ENCODE data around the gene SCN3B. TPM values are rescaled to one million over a fixed set of nuclear protein-coding genes. Genes with fewer than 3 reads are reported as not detected.

The SCN3B gene
- total and polyA plus RNA-seq, 2 of the 13 experiments (the other 11 are each of a cell fraction or from before 2014, with no cell fraction given), result 0.07 to 0.11 TPM

DNA sequence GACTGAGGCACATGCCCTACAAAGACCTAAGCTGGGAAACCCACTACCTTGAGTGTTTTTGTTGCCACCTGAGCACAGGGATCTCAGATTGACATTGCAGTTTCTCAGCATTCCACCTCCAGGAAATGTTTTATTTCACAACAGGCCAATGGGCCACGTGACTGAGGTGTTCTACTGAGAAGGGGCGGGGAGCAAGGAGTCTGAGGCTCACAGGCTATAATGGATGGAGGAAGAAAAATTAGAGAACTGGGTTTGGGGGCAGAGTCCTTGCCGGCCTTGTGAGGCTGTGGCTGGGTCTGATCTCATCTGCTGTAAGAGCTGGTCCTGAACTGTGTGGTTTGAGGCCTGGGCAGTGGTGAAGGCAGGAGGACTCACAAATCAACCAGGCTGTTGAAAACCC lies 46.3 kb upstream of the SCN3B start (continued):
- no peak for TF ChIP-seq EED (CRISPR knock-in tag; IDR thresholded peaks at IDR 0.05)

DNA sequence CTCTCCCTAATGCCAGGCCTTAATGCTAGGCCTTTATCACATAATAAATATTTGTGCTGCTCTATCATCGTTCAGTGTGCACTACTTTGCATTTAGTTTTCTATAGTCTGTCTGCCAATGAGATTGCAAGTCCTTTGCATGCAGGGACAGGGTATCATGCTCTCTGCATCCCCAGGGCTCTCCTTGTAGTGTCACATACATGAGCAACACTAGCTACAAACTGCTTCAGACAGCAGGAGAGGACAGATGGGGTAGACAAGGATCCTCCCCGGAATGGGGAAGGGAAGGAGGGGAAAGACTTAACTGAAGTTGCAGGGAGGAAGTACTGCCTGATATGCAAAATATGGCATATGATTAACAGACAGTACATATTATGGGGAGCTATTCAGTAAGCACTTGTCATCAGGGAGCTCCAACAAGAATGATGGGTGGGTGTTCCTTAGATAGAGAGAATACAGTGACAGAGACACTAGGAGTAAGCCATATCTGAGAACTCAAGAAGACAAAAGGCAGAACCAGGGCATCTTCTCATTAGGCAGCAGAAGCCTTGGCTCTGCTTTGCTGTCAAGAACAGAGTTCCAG lies 44.2 kb upstream of the SCN3B start:
- no peak overlapping the region for H3K27ac ChIP-seq (ENCODE audit: extremely low read length, insufficient read depth, low read length)
- H3K27me3 ChIP-seq (ENCODE audit: control insufficient read depth in 1 of 2, insufficient read depth in 2 of 2, low read length in 2 of 2), result peaks cover 2 to 5% of the 10 kb centered on the region in 2 experiments; a peak in 2 of 5 replicates
- intact Hi-C loops (cut with micrococcal nuclease; ENCODE audit: unreplicated experiment) (no loop called here), in situ Hi-C loops (cut with HindIII; ENCODE audit: extremely low pct_ligation_motif_present, low pct_unique_long_range_greater_than_20kb) (no loop called here)
- FAIRE-seq (no peak), DNase-seq (ENCODE audit: low spot score) (no peak), ATAC-seq (no peak)
- no peak overlapping the region for H2AFZ ChIP-seq (ENCODE audit: low read length)
- WGBS (ENCODE audit: low lambda C conversion rate), result 0% methylated on average over 2 of the region's 2 CpGs
- no peaks in the 10 kb centered on the region for H3K4me1 ChIP-seq (ENCODE audit: insufficient read depth, low read length)
- no peak overlapping the region for H3K4me2 ChIP-seq (ENCODE audit: low read depth, low read length)
- H3K4me3 ChIP-seq (replicated peaks in 1 of 3; ENCODE audit: insufficient read depth in 1 of 3, low read depth in 2 of 3, low read length in 3 of 3), result no peak overlapping the region
- TF ChIP-seq PHF8 (CRISPR knock-in tag; IDR thresholded peaks at IDR 0.05), result no peak
- no peak for TF ChIP-seq SRSF9 (IDR thresholded peaks at IDR 0.05; ENCODE audit: borderline replicate concordance, insufficient read depth, low read depth, low read length, poor library complexity, severe bottlenecking)
- TF ChIP-seq JARID2 (CRISPR knock-in tag; IDR thresholded peaks at IDR 0.05; ENCODE audit: insufficient replicate concordance), result no peak
- TF ChIP-seq, protein P1, sequence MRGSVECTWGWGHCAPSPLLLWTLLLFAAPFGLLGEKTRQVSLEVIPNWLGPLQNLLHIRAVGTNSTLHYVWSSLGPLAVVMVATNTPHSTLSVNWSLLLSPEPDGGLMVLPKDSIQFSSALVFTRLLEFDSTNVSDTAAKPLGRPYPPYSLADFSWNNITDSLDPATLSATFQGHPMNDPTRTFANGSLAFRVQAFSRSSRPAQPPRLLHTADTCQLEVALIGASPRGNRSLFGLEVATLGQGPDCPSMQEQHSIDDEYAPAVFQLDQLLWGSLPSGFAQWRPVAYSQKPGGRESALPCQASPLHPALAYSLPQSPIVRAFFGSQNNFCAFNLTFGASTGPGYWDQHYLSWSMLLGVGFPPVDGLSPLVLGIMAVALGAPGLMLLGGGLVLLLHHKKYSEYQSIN (CRISPR knock-in tag; IDR thresholded peaks at IDR 0.05; ENCODE audit: borderline replicate concordance), result no peak
- TF ChIP-seq SMARCE1 (IDR thresholded peaks at IDR 0.05; ENCODE audit: borderline replicate concordance), result no peak
- no peaks in the 10 kb centered on the region for H4K20me1 ChIP-seq (ENCODE audit: insufficient read depth, low read length)
- no peaks in the 10 kb centered on the region for H3K9me3 ChIP-seq (ENCODE audit: low read length)
- ChIA-PET CTCF (ENCODE audit: low intra/inter-chr PET ratio, low total read pairs) (no interaction called here), POLR2A (no interaction called here)
- H3K36me3 ChIP-seq (replicated peaks in 1 of 2; ENCODE audit: control insufficient read depth in 1 of 2, insufficient read depth in 2 of 2, low read length in 2 of 2), result no peaks in the 10 kb centered on the region
- H3K9ac ChIP-seq (ENCODE audit: insufficient read depth, low read depth, low read length), result no peak overlapping the region
- H3K79me2 ChIP-seq (ENCODE audit: insufficient read depth, low read length), result no peaks in the 10 kb centered on the region
- no TSS peak for BruUV-seq (replicated peaks)
